A673 (cell line): ENCODE data around the gene FGF14. TPM values are rescaled to one million over a fixed set of nuclear protein-coding genes. Genes with fewer than 3 reads are reported as not detected.

Source experiments
- BruUV-seq: library from RNA; stranded (reverse); fragments of 400-500 nt; replicated peaks from 2 replicates; lab custom pipeline; 2021; lab: Mats Ljungman, UMichigan
- CTCF ChIA-PET: fragments of 300-600 bp; sonication (Branson Sonifier 250); formaldehyde crosslinking; loops from one replicate; lab custom pipeline; 2022; ENCODE audit warnings: antibody characterized with exemption; lab: Charles Lee
- POLR2A ChIA-PET: fragments of 300-600 bp; sonication (Branson Sonifier 250); formaldehyde crosslinking; loops from one replicate; lab custom pipeline; 2022; ENCODE audit warnings: antibody characterized with exemption; ENCODE audit not compliant: low non-redundant PET; lab: Charles Lee
- DNase-seq: peaks from one replicate; pipeline ENCODE4 v3.0.0-alpha.2; 2015; ENCODE audit warnings: low spot score
- H3K27ac ChIP-seq: fragments of 200-600 bp; sonication (generic); 2 replicates; pipeline ENCODE4 v1.5.1; 2016; ENCODE audit warnings: mixed run types, low read depth, mild to moderate bottlenecking, mixed read lengths, antibody characterized with exemption, low read length; ENCODE audit not compliant: poor library complexity, severe bottlenecking
- H3K27me3 ChIP-seq: fragments of 200-600 bp; sonication (generic); replicated peaks from 2 replicates; pipeline ENCODE4 v1.6.1; 2017; ENCODE audit warnings: mixed run types, low read depth, mild to moderate bottlenecking, mixed read lengths, antibody characterized with exemption, low read length; ENCODE audit not compliant: insufficient read depth, poor library complexity
- H3K36me3 ChIP-seq: fragments of 200-600 bp; sonication (generic); 2 replicates; pipeline ENCODE4 v1.6.1; 2016; ENCODE audit warnings: mixed run types, mild to moderate bottlenecking, mixed read lengths, antibody characterized with exemption, low read length; ENCODE audit not compliant: insufficient read depth, poor library complexity, severe bottlenecking
- H3K4me1 ChIP-seq: fragments of 200-600 bp; sonication (generic); 2 replicates; pipeline ENCODE4 v1.6.1; 2017; ENCODE audit warnings: mixed run types, mild to moderate bottlenecking, mixed read lengths, antibody characterized with exemption, low read length; ENCODE audit not compliant: insufficient read depth, poor library complexity, severe bottlenecking
- H3K4me3 ChIP-seq: fragments of 200-600 bp; sonication (generic); 2 replicates; pipeline ENCODE4 v1.5.1; 2016; ENCODE audit warnings: low read depth, mixed run types, mild to moderate bottlenecking, mixed read lengths, low read length; ENCODE audit not compliant: poor library complexity, severe bottlenecking
- H3K9me3 ChIP-seq: fragments of 200-600 bp; sonication (generic); 2 replicates; pipeline ENCODE4 v1.6.1; 2016; ENCODE audit warnings: mixed run types, low read depth, mild to moderate bottlenecking, mixed read lengths, antibody characterized with exemption, low read length; ENCODE audit not compliant: poor library complexity, severe bottlenecking
- CTCF ChIP-seq: fragments of 300-800, 200-600 bp; sonication (generic); conservative IDR thresholded peaks from 2 replicates; pipeline ENCODE4 v1.5.1; 2017; ENCODE audit warnings: low read depth, mild to moderate bottlenecking, antibody characterized with exemption, low read length, moderate library complexity, mixed read lengths
- EZH2 ChIP-seq: fragments of 200-600 bp; sonication (generic); IDR thresholded peaks from 2 replicates; pipeline ENCODE4 v1.6.1; 2017; ENCODE audit warnings: borderline replicate concordance, low read depth, mild to moderate bottlenecking, mixed read lengths, antibody characterized with exemption, low read length; ENCODE audit not compliant: poor library complexity, severe bottlenecking
- intact Hi-C: fragments of 100-400 bp; cut with micrococcal nuclease; formaldehyde crosslinking; loops from one replicate; pipeline ENCODE4 v1.10.0; 2022; ENCODE audit not compliant: unreplicated experiment
- total RNA-seq: library from RNA; stranded (reverse); gene quantifications from 2 replicates; pipeline ENCODE4 v1.2.3, GENCODE V29; 2021

The FGF14 gene
- total RNA-seq, 1 experiment from 2014 or later: 19.7 TPM

- CTCF ChIA-PET: no interaction called here
- no peaks in the 10 kb centered on the region for H3K36me3 ChIP-seq
- intact Hi-C loops: loop anchor here (10.0 kb wide), 1 partner anchor 770 kb away; no protein-coding TSS in a partner anchor
- no peaks in the 10 kb centered on the region for H3K27me3 ChIP-seq
- no peak overlapping the region for H3K27ac ChIP-seq
- POLR2A ChIA-PET: no interaction called here
- H3K9me3 ChIP-seq: no peaks in the 10 kb centered on the region
- no peak for TF ChIP-seq CTCF
- no peak for TF ChIP-seq EZH2
- DNase-seq: no peak
- BruUV-seq: no TSS peak
- H3K4me1 ChIP-seq: no peaks in the 10 kb centered on the region
- no peak overlapping the region for H3K4me3 ChIP-seq
Measured at GRCh38 chr13:101784313-101784712, 617.5 kb downstream of the FGF14 start.

- H3K27ac ChIP-seq: no peak overlapping the region
- intact Hi-C loops: loop anchor here (10.0 kb wide), 1 partner anchor 771 kb away; no protein-coding TSS in a partner anchor
- ChIA-PET POLR2A (interaction anchor here (0.6 kb wide), 1 partner anchor 156 kb away, joined by 7 read pairs; no protein-coding TSS in a partner anchor), CTCF (no interaction called here)
- no peak overlapping the region for H3K4me3 ChIP-seq
- H3K36me3 ChIP-seq: no peaks in the 10 kb centered on the region
- no peaks in the 10 kb centered on the region for H3K27me3 ChIP-seq
- TF ChIP-seq EZH2: no peak
- no peak for DNase-seq
- H3K9me3 ChIP-seq: no peaks in the 10 kb centered on the region
- H3K4me1 ChIP-seq: no peaks in the 10 kb centered on the region
- no TSS peak for BruUV-seq
Measured at GRCh38 chr13:101783554-101783953, 618.3 kb downstream of the FGF14 start.

- no peaks in the 10 kb centered on the region for H3K36me3 ChIP-seq
- H3K27ac ChIP-seq: no peak overlapping the region
- CTCF ChIA-PET: no interaction called here
- no peak for DNase-seq
- POLR2A ChIA-PET: no interaction called here
- H3K27me3 ChIP-seq: no peaks in the 10 kb centered on the region
- H3K4me1 ChIP-seq: no peaks in the 10 kb centered on the region
- no peak for TF ChIP-seq EZH2
- intact Hi-C loops: loop anchor here (10.0 kb wide), 1 partner anchor 775 kb away; no protein-coding TSS in a partner anchor
- no peaks in the 10 kb centered on the region for H3K9me3 ChIP-seq
- no TSS peak for BruUV-seq
- no peak overlapping the region for H3K4me3 ChIP-seq
Measured at GRCh38 chr13:101780211-101780610, 621.6 kb downstream of the FGF14 start.

GRCh38 chr13:101779147-101779546 lies 622.7 kb downstream of the FGF14 start:
- no peaks in the 10 kb centered on the region for H3K36me3 ChIP-seq
- H3K27me3 ChIP-seq: no peaks in the 10 kb centered on the region
- no peak overlapping the region for H3K4me3 ChIP-seq
- POLR2A ChIA-PET: no interaction called here
- no peak for DNase-seq
- no peaks in the 10 kb centered on the region for H3K9me3 ChIP-seq
- H3K27ac ChIP-seq: no peak overlapping the region
- H3K4me1 ChIP-seq: no peaks in the 10 kb centered on the region
- TF ChIP-seq CTCF: no peak
- no peak for TF ChIP-seq EZH2
- CTCF ChIA-PET: no interaction called here
- no TSS peak for BruUV-seq
- intact Hi-C loops: no loop called here
